Bone marrow (tissue), 2 donors: ENCODE measurements around the gene STOML2.

Source experiments
- DNase-seq, 2 donors: peaks; one replicate each; lab custom pipeline; 2025; lab: John Stamatoyannopoulos, UW

Gene STOML2

DNA sequence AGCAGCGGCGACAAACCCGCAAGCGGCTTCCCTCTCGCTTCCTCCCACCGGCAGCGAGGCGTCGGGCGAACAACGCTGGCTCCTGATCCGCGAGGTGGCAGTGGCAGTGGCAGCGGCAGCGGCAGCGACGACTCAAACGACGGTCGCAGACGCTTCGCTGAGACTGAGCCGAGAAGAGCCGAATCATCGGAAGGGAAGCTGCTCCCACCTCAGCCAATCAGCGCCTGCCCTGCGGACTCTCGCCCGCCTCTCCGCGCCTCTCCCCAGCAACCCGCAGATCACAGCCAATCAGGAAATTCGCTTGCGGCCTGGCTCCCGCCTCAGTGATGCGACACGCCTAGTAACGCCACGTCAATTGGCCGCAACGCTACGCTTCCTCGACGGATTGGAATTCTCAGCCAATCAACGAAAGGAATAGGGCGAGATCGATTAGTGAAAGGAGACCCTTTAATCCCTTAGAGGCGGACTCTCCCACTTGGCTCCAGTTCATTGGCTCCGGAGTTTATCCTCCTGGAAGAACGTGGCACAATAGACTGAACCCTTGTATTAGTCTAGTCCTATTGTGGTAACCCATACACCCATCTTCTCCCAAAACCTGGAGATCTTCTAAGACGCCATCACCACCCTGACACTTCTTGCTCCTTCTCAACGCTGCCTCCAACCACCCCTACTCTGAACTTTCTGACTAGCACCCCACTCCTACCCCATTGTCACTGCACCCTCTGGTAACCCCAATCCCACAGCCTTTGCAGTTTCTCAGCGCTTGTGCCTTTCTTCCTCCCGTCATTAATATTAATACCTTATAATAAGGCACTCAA lies 30.3 kb downstream of the STOML2 start, which contains the start of gene VCP:
VCP (minus strand) TSS at position 165 of the 818 bp plus-strand sequence. CDS start 272 bp downstream, outside the sequence.
- DNase-seq, result peak; percentile 83 to 99

DNA sequence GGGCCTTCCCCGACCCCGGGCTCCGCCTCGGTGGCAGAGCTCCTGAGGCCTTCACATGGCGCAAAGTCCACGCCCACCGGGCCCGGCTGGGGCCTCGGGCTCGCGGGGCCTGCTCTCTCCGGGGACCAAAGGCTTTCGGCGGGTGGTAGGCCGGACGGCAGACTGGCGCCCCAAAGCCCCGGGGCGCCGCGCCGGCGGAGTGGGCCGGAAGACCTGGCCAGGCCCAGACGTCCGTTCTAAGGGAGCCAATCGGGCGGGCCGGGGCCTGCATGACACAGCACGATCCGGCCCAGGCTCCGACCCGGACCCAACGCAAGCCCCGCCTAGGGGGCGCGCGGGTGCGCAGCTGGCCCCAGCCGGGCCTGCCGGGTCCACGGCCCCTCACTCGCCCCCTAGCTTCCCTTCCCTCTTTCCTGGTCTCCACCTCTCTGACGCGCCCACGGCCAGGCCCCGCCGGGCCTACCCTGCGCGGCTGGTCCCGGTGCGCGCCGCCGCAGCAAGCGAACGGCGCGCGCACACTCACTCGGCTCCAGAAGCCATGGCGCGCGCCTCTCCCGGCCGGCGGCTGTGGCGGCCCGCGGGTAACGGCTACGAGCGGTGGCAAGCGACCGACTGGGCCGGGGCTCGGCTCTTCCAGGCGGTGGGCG lies 31.0 kb downstream of the STOML2 start:
- DNase-seq, result peak; percentile 53 to 83

DNA sequence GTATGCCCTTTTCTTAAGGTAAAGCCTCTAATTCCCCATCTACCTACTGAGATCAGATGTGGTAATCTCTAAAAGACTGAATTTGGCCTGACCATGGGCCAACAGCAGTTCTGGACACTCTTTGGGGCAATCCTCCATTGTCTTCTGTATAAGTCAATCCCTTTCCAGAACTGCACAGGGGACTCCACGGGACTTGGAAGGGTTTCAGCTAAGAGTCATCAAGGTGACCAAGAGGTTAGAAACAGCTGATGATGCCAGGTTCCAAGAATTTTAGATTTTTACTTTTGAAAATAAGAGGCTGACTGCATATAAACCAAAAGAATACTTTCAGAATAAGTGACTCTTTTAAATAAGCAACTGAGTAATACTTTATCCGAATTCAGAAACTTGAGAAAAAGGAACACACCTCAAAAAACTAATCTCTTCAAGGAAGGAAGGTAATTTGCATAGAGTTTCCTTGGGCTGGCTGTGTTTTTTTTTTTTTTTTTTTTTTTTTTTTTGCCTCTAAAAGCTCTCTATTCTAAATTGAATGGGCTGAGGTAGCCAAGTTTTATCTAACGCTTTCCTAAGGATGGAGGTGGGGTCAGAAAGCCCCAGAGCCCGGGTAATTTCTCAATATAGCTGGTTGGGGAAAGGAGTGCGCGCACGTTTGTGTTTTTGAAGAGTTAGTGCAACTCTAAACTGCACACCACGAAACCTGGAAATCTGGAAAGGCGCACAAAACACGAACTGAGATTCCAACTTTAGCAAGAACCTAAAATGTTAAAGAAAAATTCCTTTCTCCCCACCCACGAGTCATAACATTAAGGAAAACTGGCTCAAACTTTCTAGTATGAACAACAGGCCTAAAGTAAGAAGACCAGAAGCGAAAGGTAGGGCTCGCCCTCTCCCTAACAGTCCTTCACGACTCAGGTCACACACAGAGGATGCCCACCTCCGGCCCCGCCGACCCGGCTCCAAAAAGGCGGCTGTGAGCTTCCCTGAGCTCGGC lies 31.8 kb downstream of the STOML2 start:
- DNase-seq, result no peak

DNA sequence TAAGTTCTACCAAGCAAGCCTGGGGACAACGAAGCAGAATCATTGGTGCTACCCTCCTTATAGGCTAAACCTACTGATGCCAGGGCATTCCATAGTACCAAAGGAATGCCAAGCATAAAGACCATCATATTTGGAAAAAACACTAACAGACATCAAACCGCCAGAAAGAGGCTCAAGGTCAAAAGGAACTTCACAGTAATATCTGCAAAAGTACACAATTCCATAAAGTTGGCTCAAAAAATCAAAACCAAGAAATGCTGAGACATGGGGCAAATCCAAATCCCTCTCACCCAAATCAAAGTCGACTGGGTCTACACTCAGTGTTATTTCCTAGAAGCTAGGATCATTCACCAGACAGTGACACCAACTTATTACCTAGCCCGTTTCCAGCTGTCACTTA lies 33.9 kb downstream of the STOML2 start:
- no peak for DNase-seq

DNA sequence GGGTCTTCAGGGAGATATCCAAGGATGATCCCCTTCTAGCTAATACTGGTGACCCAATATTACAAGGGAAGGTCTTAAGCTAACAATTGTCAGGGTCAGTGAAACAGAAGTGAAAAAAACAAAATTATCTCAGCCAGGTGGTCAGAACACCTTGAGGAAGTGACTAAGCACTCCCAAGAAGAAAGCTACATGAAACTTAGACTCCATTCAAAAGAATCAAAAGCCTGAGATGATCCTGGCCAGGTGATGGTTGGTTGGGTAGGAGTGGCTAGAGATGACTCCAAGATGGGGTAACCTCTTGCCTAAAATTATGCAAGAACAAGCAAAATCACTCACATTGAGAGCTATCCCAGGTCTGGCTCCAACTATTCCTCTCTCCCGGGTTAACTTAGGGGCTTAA lies 35.9 kb downstream of the STOML2 start:
- DNase-seq, result no peak

DNA sequence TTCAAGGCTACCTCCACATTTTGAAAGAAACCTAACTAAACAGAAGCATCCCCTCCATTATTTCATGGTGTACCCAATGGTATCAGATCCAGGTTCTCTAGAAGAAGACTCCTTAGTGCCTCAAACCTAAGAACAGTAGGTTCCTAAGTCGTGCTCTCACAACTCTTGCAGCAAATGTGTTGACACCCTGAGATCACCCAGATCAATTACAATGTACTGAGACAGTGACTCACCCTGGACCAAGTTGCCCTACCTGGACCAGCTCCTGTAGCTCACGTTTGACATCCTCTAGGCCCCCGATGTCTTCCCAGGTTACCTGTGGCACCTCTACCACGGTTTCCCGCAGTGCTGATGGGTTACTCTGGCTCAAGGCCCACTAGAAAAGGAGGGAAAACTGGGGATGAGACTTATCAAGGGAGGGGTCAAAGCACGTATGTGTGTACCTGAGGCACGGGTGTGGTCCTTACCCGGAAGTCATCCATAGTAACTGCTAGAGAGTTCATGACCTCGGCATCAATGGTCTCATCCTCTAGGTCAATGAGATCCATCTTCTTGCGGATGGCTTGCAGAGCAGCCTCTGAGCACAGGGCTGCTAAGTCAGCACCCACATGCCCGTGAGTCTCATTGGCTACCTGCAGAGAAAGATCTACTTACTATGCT lies 42.3 kb downstream of the STOML2 start:
- no peak for DNase-seq

DNA sequence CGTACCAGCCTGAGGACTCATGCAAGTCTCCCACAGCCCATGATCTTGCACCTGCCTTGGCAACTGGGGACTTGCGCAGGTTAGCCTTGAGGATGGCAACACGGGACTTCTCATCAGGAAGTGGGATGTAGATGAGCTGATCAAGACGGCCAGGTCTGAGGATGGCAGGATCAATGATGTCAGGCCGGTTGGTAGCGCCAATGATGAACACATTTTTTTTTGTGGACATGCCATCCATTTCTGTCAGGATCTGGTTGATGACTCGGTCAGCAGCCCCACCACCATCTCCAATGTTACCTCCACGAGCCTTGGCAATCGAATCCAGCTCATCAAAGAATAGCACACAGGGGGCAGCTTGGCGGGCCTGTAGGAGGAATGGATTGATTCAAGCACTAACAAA lies 43.5 kb downstream of the STOML2 start:
- DNase-seq, result no peak

DNA sequence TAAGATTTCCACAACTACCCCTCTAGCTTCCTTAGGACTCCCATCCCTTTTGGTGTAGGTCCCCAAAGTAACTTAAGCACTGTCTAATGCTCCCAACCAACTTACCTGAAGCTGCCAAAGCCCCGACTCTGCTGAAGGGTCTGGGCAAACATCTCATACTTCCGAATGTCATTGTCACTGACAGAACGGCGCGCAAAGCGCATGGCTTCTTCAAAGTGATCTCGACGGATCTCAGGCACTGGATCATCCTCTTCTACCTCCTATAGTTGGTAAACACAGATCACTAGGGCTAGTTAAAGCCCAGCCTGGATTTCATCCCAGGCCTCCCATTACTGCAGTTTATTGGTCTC lies 45.7 kb downstream of the STOML2 start:
- DNase-seq, result no peak

DNA sequence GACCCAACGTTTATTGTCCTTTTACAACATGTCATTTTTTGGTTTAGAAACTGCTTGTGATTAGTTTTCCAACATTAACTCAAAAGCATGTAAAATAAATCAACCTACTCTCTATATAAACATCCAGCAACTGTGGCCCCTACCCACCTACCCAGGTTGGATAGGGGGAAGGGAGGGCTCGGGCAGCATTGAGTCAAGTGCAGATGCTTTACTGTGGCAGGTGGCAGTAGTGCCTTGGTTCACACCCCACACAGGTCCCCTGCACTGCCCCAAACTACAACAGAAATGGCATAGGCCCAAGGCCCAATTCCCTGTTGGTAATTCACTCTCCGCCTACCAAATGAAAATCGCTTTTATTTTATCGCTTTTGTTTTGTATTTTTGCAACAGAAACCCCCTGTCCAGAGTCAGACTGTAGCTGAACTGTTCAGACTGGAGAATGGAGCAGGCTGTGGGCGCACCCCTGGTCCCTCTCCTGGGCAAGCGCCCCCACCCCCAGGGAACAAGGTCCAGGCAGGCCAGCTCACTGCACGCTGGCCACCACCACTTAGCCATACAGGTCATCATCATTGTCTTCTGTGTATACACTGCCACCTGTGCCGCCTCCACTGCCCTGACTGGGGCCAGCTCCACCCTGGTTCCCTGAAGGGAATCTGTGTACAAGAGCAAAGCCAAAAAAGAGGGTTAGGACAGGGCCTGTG lies 46.2 kb downstream of the STOML2 start:
- DNase-seq, result no peak

DNA sequence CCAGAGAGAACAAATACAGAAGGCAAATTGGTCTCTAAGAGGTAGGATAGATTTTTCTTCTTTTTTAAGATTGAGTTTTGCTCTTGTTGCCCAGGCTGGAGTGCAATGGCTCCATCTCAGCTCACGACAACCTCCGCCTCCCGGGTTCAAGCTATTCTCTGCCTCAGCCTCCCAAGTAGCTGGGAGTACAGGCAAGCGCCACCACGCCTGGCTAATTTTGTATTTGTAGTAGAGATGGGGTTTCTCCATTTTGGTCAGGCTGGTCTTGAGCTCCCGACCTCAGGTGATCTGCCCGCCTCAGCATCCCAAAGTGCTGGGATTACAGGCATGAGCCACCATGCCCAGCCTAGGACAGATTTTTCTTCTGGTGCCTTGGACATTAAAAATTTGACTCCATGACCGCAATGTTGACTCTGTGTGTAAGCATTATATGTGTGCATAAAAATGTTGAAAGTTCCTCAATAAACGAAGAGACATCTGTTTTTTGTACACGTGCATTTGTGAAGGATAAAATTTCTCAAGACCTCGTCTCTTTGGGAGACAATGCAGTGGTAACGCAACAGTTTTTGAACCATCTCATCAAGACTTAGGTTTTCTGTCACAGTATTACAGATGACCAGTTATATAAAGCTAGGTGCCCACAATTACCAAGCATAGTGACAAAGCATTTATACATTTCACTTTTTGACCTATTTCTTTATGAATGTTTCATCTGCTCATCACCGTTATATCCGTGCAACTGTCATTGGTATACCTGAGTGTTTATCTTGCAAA lies 47.9 kb downstream of the STOML2 start:
- no peak for DNase-seq

DNA sequence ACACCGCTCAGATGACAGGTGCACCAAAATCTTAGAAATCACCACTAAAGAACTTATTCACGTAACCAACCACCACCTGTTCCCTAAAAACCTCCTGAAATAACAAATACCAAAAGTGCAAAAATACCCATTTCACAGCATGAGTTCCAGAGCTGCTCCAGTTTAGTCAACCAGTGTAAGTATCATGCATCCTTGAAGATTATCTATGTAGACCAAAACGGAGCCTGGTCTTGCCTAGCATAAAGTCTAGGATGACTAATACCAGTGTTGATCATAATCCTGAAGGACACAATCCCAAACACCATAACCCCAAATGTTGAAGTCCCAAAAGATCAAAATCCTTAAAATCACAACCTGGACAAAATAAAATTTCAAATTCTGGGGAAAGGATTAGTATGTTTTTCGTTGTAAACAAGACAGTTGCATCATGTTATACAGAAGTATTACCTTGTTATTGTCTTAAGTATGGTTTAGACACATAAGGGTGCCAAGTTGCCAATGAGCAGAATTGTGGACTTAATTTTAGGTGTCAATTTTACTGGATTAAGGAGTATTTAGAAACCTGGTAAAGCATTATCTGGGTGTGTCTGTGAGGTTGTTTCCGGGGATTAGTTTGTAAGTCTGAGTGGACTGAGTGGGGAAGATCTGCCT lies 48.6 kb downstream of the STOML2 start:
- no peak for DNase-seq

DNA sequence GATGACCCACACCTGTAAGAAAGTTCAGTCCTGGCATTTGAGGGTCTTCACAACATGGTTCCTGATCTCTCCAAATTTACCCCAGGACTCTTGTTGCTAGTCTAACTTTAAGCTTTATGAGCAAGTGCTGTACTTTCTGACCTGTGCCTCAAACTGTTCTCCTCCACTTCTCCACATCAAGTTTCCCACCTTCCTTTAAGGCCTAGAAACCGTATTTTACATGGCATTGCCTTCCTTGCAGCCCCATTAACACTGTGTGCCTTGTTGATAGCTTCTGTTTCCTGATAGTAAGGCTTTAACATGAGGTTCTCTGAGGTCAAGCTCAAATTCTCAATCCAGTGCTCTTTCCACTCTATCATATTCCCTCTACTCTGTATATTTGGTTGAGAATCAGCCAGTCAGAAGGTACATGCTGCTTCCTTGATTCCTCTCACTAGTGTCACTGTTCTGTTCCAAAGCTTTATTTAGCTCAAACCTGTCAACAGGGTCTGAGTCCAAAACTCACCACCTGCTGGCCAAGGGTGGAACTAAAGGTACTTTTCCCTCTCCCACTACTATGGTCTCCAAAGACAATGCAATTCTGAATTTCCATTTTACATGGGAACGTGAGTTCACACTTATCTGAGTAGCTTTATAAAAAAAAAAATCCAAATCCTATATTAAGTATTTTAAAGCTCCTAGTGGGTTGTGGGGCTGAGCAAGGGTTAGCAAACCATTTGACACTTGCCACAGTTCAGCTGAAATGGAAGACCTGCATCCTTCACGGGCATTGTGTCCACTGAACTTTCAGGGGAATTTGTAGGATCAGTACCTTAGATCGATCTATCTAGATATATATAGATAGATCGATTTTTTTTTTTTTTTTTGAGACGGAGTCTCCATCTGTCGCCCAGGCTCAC lies 51.6 kb downstream of the STOML2 start:
- peak in 1 of 2 donors; percentile 10 for DNase-seq
